Middle frontal gyrus (tissue), 1 donor: ENCODE data around the gene ATE1.
A peak's percentile ranks its signal among the peaks of the same experiment; 100 is the strongest.
"Not testable (repeated sequence)": the region's sequence is repeated elsewhere in the genome, so short reads cannot be mapped to it uniquely, and the experiment has no call there.

Source experiments
- DNase-seq: peaks from one replicate; pipeline ENCODE4 v3.0.0-alpha.2; 2015; ENCODE audit warnings: low spot score; ENCODE audit errors: extremely low spot score

ATE1 gene

GRCh38 chr10:121930268-121931085 lies 2.6 kb upstream of the ATE1 start:
- DNase-seq = not testable (repeated sequence)

- DNase-seq = not testable (repeated sequence)
These were observed 1.9 kb upstream of the ATE1 start for GRCh38 chr10:121929585-121930267.

- DNase-seq = peak; percentile 2
These were observed 675 bp upstream of the ATE1 start for GRCh38 chr10:121928528-121928884.

GRCh38 chr10:121927318-121927840 lies 452 bp downstream of the ATE1 start:
- peak; percentile 3 for DNase-seq

DNA sequence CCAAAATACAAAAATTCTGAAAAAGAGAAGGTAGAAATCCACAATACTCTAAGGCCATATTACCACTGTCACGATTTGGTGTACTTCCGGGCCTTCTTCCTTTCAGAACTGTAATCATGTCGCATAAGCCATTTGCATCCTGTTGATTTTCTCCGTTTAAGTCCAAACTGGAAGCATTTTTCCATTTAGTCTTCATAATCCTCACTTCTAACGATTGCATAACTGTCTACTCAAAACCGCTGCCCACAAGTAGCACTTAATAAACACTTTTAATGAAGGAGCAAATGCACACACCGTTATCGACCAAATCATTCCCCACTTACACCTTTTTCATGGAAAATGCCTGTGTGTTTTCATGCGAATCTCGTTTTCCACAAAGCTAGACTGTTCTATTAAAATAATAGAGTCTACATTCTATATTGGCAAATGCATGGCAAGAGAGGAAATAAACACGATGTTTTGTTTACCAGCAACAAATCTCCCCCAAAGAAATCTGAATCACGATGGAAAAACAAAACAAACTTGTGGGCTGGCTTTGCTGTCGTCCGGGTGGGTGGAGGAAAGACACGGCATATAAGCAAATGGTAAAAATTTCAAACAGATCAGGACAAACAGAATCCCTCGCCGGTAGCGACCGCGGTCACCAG lies 1.0 kb downstream of the ATE1 start:
- peak; percentile 3 for DNase-seq

GRCh38 chr10:121926157-121926556 lies 1.7 kb downstream of the ATE1 start:
- no peak for DNase-seq

- no peak for DNase-seq
These were observed 6.4 kb downstream of the ATE1 start for GRCh38 chr10:121921238-121921931.

- DNase-seq = no peak
These were observed 8.2 kb downstream of the ATE1 start for GRCh38 chr10:121919666-121920065.

DNA sequence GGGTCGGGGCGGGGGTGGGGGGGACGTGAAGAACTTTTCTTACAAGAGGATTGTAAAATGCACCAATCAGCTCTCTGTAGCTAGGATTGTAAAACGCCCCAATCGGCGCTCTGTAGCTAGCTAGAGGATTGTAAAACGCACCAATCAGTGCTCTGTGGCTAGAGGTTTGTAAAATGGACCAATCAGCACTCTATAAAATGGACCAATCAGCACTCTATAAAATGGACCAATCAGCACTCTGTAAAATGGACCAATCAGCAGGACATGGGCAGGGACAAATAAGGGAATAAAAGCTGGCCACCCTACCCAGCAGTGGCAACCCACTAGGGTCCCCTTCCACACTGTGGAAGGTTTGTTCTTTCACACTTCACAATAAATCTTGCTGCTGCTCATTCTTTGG lies 9.0 kb downstream of the ATE1 start:
- not testable (repeated sequence) for DNase-seq

DNA sequence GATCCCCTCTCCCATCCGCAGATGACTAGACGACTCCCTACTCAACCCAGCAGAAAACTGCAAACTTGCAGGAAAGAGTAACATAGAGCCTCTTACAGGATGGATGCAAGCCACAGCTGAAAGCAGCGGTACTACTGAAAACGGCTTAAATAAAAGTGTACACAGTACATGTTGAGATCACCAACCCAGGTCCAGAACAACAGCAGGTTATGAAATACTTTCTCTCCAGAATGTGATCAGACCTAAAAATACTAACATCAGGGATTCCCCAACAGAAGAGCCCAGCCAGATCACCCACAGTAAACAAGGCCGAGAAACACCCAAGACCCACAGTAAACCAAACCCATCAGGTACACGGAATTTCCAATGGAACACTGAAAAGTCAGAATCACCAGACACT lies 13.2 kb downstream of the ATE1 start:
- no peak for DNase-seq

- no peak for DNase-seq
These were observed 16.5 kb downstream of the ATE1 start for GRCh38 chr10:121911421-121911697.

GRCh38 chr10:121910673-121911420 lies 17.0 kb downstream of the ATE1 start:
- DNase-seq = no peak

GRCh38 chr10:121904888-121905287 lies 22.9 kb downstream of the ATE1 start:
- DNase-seq = no peak

GRCh38 chr10:121900443-121901174 lies 27.2 kb downstream of the ATE1 start:
- peak; percentile 44 for DNase-seq

DNA sequence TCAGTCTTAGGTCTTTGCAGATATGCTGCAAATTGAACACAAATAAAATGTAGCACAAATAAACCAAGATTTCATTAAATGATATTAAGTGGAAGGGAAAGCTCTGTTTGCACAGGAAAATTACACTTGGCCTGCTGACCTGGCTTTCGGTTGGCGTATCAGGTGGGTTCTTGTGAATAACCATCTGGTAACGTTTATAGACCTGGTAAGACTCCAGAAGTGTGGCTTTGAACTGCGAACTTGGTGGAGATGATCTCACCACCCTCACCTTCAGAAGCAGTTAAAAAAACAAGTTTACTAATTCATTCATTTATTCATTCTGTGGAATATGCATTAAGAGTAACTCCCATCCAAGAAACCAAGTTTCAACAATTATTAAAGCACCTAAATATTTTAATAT lies 28.1 kb downstream of the ATE1 start:
- no peak for DNase-seq

GRCh38 chr10:121891103-121891502 lies 36.7 kb downstream of the ATE1 start:
- no peak for DNase-seq

DNA sequence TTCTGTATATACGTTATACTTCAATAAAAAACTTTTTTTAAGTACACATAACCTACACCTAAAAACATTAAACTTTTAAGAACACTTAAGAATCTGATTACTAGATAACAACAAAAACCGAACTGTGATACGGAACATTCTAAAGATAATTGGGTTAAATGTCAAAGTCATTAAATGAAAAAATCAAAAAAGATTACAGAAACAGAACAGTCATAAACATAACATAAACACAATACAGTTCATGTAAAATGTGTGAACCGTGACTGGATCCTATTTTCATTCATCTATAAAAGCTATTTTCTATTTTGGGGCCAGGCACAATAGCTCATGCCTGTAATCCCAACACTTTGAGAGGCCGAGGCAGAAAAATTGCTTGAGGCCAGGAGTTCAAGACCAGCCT lies 38.6 kb downstream of the ATE1 start:
- no peak for DNase-seq

- peak; percentile 52 for DNase-seq
These were observed 40.7 kb downstream of the ATE1 start for GRCh38 chr10:121886997-121887622.

GRCh38 chr10:121886181-121886580 lies 41.6 kb downstream of the ATE1 start:
- DNase-seq = no peak

DNA sequence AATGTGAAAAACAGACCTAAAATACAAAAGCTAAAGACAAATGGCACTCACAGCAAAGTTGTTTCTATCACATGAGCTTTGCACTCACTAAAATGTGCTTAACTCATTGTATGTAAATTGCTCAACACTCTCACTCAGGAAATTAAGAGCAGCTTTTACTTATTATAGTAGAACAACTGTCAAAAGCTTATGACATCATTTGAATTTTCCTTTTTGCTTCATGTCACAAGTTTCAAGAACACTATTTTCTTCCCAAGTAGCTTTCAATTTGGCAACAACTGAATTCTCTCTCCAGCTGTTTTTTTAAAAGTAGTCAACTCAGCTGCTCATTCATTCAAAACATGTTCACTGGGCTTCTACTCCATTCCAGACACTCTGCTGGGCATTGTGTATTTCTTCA lies 46.9 kb downstream of the ATE1 start:
- DNase-seq = no peak
